NAMALWA (cell line): ENCODE data around the gene OR2T1.
"Not testable (repeated sequence)": the region's sequence is repeated elsewhere in the genome, so short reads cannot be mapped to it uniquely, and the experiment has no call there.

Experiments
- DNase-seq: peaks from one replicate; pipeline ENCODE4 v3.0.0-alpha.2; 2015; ENCODE audit warnings: low spot score

Gene OR2T1

DNA sequence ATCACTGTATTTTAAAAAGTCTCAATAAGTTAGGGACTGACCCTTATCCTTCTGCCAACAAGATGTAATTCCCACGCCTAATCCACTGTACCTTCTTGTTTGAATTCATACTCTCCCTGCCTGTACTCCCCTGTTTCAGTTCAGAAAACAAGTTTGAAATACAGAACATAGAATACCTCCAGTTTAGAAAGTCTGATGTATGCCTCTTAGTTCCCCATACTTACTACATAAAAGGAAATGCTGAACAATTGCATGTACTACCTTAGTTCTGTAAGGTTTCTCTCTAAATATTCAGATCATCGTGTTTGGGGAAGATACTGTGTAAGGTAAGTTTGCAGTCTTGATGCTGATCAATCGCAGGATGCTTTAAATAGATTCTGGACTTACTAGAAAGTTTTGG lies 33.5 kb downstream of the OR2T1 start:
- not testable (repeated sequence) for DNase-seq

DNA sequence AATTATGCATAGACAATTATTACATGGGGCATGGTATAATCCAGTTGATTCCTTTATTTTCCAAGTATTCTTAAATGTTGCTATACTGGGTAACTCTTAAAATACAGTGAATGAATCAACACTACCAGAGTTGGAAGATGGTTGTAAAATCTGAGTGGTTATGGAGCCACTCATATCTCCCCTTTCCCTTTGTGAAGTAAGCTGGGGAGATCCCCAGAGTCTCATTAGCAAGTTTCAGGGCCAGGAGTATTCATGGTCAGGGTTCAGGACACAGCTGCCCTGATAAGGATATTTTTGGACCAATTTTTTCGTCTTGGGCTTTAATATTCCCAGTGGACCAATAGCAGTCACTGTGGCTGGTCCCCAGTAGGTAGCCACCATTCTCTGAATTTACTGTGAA lies 35.8 kb downstream of the OR2T1 start:
- DNase-seq, result not testable (repeated sequence)

DNA sequence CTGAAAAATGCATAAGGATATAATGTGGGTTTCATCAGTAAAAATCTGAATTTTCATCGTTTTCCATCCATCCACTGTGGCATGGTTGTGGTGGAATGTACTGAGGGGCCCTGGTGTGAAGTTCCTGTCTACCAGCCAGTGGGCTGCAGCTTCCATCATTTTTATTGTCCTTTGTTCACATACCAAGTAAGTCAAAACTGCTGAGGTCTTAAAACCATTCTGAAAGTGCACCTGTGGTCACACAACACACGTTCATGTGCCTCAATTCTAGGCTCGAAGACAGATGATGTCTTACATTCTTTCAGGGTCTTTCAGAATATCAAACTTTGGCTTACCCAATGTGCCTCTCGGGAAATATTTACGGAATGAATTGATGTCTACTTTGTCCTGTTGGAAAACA lies 36.4 kb downstream of the OR2T1 start:
- not testable (repeated sequence) for DNase-seq

DNA sequence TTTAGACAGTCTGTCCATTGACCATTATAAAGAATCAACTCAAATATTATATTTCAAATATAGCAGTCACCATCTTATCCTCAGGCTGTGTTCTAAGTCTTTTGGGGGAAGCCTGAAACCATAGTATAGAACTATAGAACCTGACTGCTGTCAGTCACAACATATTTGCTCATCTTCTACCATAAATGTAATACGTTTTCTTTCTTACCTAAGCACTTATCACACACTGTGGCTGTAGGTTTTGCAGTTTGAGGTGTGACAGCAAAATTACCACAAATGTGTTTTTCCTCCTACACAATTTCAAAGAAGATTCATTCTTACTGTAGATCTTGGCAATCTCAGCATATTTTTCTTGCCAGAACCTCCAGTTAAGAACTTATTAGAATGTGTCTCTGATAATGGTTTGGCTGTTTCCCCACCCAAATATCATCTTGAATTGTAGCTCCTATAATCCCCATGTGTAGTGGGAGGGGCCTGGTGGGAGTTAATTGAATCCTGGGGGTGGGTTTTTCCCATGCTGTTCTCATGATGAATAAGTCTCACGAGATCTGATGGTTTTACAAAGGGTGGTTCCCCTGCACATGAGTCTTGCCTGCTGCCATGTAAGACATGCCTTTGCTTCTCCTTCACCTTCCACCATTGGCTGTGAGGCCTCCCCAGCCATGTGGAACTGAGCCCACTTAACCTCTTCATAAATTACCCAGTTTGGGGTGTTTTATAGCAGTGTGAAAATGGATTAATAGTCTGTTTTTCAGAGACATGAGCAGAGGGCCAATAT lies 39.8 kb downstream of the OR2T1 start:
- not testable (repeated sequence) for DNase-seq

DNA sequence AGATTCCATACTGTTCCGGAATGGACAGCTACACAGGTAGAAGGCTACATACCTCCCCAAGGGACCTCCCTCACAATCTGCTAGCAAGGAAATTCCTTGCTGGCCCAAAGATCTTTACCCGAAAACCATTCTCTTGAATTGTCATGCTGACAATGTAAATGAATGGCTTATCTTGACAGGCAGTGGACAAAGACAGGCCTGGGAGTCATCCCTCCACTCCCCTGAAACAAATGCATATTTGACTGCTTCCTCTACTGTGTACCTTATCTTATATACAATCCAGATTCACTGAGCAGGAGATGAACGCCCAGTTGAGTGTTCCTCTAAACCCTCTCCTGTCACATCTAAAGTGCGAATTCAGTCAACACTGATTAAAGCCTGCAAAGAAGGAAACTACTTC lies 41.8 kb downstream of the OR2T1 start:
- DNase-seq, result not testable (repeated sequence)

DNA sequence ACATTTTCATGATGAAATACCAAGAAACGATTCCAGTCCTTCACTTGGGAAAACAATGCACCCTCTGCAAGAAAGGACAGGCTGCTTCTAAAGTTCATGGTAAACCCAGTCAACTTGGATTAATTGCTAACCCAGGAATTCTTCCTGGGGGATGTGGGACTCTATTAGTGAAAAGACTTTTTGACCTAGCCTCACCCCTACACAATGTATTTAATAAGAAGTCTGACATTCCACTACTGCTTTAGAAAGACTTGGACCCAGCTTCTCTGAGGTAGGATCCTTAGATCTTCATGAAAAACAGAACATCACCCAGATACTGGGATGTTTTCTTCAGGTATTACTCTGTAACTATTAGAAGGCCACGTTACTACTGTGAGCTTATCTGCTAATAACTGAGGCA lies 42.6 kb downstream of the OR2T1 start, which contains the start of gene OR2T2:
OR2T2 (plus strand) TSS at position 239 of the 400 bp plus-strand sequence. CDS start 7,161 bp downstream, outside the sequence.
- not testable (repeated sequence) for DNase-seq

DNA sequence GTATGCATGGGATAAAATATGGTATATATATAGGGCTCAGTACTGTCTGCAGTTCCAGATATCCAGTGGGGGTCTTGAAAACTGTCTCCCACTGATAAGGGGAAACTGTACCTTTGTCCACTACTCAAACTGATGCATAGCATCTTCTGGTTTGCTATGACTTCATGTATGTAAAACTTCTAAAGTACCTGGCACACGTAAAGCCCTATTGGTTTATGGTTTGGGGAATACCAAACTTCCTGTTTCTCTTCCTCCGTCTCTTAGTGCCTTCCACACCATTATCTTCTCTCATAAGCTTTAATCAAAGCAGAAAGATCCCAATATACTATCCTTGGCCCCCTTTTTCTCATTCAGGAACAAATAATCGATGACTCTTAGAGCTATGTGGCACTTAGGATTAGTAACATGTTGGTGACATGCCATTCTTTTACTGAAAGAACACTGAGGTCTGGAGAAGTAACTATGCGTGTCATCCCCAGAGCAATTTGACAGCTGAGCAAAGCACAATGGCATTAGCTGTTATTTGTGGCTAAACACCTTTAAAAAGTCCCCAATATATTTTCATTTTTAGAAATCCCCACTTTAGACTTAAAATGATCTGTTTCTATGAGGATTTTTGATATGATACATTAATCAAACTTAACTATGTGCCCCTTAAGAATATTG lies 45.7 kb downstream of the OR2T1 start:
- DNase-seq, result not testable (repeated sequence)

DNA sequence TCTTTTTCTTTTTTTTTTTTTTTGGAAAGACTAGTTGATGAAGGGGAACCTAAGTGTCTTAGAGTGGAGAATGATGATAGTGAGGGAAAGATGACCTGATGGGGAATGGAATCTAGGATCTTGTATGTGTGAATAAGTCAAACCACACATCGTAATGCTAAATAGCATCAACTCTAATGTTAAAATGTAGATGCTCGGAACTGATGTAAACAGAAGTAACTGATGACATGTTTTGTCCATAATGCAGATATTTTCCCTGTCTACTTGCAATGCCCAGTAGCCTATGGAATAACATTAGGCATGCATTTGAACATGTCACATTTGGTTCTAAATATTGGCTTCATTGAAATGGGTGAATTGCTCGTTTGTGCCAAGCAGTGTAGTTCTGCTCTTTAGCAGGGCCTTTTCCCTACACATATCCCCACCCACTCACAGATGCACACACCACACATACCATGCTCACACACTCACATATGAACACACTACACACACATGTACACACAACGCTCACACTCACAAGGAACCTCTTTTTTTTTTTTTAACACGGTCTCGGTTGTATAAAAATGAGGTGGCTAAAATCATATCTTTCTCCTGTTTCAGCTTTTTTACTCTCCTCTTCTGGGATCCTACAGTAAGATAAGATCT lies 47.1 kb downstream of the OR2T1 start:
- DNase-seq, result not testable (repeated sequence)

DNA sequence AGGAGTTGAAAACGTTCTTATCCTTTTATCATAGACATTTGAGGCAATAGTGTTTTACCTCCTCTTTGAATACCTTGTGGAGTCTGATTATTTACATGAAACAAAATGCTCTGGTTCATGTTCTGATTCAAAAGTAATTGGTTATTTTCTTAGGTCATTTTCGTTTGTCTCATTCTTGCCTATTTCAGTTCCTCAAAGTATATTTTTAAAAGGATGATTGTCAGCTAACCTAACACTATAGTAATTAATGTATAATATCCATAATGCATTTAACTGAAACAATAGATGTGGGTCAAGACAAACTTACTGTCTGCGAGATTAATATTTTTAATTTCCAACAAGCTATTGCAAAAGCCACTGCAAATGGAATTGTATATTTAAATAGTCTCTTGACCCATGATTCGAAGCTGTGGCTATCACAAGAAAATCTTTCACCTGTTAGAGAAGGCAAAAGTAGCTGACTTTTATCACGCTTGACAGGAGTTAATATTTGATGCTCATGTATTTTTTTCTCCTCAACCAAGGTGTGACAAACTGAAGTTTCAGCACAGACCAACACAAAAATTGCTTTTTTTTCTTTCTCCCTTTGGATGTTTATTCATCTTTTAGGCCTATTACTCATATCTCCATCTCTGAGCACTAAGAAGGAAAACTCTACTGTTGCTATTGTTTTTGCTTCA lies 47.8 kb downstream of the OR2T1 start:
- not testable (repeated sequence) for DNase-seq

DNA sequence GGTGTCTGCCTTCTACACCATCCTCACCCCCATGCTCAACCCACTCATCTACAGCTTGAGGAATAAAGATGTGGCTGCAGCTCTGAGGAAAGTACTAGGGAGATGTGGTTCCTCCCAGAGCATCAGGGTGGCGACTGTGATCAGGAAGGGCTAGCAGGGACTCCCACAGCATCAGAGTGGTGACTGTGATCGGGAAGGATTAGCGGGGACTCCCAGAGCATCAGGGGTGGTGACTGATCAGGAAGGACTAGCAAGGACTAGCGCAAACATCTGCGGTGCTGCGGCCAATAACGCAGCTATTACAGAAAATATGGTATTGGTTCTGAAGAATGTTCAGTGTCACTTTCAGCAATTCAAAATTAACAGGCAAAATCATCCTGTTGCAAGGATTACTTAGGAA lies 50.8 kb downstream of the OR2T1 start:
- not testable (repeated sequence) for DNase-seq

DNA sequence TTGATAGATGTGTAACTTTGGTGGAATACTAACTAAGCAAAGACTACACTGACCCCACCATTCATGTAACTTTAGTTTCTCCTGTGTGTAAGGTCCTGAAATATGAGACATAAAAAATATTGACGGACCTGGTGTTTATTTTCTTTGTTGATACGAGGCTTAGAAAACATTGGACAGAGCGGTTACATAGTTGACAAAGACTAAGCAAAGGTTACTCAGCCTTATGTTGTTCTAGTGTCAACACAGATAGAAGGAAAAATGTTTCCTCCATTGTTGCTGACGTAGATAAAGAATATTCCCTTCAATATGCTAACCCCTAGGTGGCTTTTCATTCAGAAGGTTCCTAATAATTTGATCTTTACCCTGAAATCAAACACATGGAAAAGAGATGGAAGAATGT lies 52.2 kb downstream of the OR2T1 start:
- DNase-seq, result not testable (repeated sequence)

DNA sequence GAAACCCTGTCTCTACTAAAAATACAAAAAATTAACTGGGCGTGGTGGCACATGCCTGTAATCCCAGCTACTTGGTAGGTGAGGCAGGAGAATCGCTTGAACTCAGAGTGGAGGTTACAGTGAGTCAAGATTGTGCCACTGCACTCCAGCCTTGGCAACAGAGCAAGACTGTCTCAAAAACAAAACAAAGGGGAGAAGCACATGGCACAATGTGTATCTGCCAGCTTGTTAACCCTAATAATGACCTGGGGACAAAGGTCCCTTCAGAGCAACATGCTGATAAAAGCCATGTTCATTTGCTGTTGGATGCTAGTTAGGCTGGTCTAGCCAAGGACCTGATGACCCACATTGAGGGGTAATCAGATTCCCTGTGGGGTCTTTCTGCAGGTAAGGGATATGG lies 53.8 kb downstream of the OR2T1 start:
- not testable (repeated sequence) for DNase-seq
